Fibroblast of pulmonary artery (primary cell): ENCODE results near the gene EFNA4.

Source experiments
- DNase-seq: peaks from one replicate; pipeline ENCODE4 v3.0.0-alpha.2; 2010; ENCODE audit warnings: low read depth
- H3K4me3 ChIP-seq: replicated peaks from 2 replicates; pipeline ENCODE4 v1.5.1; 2011; ENCODE audit warnings: low read depth, mild to moderate bottlenecking, control low read depth, low read length, moderate library complexity
- TF ChIP-seq, protein P1 (sequence below): IDR thresholded peaks from 2 replicates; pipeline ENCODE4 v1.5.1; 2011; ENCODE audit warnings: mild to moderate bottlenecking, control low read depth, low read length, inconsistent platforms; ENCODE audit errors: missing control alignments

EFNA4 gene

DNA sequence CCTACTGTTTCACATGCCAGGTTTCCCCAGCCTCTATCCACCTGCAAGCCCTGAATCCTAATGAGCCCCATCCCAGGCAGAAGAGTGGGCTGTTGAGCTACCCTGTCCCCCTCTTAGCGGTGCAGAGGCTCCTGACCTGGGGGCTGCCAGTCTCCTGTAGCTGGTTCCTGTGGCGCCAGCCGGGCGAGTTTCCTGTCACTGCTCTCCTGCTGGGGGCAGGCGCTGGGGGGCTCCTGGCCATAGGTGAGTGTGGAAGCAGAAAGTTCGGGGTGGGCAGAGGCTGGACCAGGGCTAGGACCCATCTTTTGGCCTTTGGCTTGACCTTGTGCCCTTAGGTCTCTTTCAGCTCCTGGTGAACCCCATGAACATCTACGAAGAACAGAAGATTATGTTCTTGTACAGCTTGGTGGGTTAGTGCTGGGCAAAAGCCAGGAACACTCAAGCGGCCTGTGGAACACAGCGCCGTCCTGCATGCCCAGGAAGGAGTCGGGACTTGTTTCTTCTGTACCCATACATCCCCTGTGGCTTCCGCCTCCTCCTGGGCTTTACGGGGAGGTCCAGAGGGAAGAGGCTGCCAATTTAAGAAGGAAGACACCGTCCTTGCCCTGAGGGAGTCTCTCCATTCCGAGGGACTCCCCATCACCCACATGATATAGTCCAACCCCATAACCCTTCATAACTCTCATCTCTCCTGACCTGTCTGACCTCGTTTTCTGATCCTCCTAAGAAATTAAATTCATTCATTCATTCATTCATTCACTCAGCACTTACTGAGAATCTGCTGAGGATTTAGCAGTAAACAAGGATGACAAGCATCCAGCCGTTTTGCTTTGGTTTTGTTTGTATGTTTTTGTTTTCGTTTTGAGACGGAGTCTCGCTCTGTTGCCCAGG lies 29.0 kb upstream of the EFNA4 start:
- no peak overlapping the region for H3K4me3 ChIP-seq
- TF ChIP-seq, protein P1, sequence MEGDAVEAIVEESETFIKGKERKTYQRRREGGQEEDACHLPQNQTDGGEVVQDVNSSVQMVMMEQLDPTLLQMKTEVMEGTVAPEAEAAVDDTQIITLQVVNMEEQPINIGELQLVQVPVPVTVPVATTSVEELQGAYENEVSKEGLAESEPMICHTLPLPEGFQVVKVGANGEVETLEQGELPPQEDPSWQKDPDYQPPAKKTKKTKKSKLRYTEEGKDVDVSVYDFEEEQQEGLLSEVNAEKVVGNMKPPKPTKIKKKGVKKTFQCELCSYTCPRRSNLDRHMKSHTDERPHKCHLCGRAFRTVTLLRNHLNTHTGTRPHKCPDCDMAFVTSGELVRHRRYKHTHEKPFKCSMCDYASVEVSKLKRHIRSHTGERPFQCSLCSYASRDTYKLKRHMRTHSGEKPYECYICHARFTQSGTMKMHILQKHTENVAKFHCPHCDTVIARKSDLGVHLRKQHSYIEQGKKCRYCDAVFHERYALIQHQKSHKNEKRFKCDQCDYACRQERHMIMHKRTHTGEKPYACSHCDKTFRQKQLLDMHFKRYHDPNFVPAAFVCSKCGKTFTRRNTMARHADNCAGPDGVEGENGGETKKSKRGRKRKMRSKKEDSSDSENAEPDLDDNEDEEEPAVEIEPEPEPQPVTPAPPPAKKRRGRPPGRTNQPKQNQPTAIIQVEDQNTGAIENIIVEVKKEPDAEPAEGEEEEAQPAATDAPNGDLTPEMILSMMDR: no peak
- no peak for DNase-seq

DNA sequence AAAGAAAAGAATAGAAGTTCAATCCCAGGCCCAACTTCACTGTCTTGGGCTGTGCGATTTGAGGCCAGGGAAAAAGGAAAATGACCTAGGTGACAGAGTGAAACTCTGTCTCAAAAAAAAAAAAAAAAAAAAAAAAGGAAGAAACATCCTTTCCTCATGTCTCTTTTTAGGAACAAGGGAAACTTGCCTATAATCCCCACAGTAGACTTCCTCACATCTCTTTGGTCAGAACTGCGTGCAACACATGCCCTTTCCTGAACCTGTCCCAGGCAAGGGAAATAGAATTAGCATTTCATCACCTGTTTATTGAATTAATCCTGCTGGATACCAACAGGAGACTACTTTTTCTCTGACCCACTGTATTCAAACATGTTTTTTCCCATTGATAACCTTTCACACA lies 27.6 kb upstream of the EFNA4 start:
- no peak for DNase-seq
- H3K4me3 ChIP-seq: no peak overlapping the region
- TF ChIP-seq, protein P1: no peak

DNA sequence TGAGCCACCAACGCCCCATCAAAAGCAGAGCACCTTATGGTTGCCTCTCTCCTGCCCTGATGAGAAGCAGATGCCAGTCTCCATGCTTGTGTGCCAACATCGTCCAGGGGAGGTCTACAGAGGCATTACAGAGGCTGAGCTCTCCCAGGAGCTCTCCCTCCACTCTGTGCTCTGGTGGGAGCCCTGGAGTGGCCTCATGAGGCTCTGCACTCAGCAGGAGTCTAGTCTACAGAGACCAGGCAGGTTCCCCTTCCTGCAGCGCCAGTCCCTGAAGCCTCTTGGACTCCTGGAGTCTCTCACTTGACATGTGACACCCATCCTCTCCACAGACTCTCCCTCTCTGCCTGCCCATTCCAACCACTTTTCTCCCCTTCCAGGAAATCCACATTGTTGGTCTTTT lies 26.5 kb upstream of the EFNA4 start:
- DNase-seq: no peak
- no peak overlapping the region for H3K4me3 ChIP-seq
- TF ChIP-seq, protein P1: no peak

DNA sequence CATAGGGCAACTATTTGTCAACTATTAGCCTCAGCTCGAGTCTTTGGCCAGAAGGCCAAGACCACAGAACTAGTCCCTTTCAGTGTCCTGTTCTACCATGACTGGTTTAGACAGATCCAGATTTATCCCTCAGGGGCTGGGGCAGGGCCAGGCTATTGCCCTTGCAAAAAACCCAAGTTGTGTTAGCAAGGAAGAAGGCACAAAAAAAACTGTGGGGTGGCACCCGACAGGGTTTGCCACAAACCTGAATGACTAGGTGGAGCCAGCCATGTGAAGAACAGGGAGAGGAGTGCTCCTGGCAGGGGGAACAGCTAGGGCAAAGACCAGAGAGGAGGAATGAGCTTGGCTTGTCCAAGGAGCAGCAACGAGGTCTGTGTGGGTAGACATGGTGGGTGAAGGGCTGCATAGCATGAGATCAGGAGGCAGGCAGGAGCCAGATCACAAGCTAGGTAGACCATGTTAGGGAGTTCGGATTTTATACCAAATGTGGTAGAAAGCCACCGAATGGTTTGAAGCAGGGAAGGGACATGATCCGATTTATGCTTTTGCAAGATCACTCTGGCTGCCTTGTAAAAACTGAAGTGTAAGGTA lies 25.6 kb upstream of the EFNA4 start:
- no peak for DNase-seq
- H3K4me3 ChIP-seq: no peak overlapping the region
- TF ChIP-seq, protein P1: no peak

DNA sequence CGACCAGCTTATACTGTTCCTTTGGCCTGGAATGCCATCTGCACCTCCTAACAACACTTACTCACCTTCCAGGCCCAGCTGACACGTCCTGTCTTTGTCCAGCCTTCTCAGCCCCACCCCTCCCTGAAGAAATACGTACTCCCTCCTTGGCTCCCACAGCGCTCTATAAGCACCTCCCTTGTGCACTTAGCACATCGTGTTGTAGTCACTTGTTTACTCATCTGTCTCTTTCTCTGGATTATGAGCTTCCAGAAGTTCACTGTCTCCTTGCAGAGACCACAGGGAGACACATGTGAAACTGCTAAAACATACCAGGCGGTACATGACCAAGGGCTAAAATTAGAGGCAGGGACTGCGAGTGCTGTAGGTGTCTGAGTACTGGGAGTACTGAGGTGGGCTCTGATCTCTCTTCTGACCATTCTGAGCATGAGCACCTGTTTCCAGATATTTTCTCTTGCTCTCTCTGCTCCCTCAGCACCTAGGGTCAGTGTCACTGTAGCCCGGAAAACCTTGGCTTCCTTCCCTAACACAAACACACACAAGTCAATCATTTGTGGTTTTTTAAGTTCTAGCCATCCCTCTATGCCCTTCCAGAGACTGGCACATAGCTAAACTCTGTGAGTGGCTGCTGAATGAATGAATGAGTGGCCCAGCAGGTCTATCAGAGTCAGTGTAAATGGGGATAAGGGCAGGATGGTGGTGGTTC lies 24.8 kb upstream of the EFNA4 start:
- TF ChIP-seq, protein P1: no peak
- H3K4me3 ChIP-seq: no peak overlapping the region
- no peak for DNase-seq

DNA sequence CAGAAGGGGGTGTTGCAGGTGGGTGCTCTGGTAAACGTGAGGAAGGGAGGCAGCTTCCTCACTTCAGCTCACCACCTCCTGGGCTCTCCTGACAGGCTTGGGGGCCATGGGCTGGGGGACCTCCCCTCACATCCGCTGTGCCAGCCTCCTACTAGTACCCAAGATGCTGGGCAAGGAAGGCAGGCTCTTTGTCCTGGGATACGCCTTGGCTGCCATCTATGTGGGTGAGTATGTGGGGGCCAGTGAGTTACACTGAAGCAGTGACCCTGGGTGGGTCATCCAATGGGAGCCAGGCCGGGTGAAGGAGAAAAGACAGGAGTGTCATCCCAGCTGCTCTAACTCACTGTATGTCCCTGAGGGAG lies 24.3 kb upstream of the EFNA4 start:
- no peak overlapping the region for H3K4me3 ChIP-seq
- TF ChIP-seq, protein P1: no peak

More for the DNA sequence above, 24.3 kb upstream of the EFNA4 start:
- no peak for DNase-seq
